Measurements from ENCODE around the gene TMEM204.
A peak's percentile ranks its signal among the peaks of the same experiment; 100 is the strongest.

TMEM204 gene

DNA sequence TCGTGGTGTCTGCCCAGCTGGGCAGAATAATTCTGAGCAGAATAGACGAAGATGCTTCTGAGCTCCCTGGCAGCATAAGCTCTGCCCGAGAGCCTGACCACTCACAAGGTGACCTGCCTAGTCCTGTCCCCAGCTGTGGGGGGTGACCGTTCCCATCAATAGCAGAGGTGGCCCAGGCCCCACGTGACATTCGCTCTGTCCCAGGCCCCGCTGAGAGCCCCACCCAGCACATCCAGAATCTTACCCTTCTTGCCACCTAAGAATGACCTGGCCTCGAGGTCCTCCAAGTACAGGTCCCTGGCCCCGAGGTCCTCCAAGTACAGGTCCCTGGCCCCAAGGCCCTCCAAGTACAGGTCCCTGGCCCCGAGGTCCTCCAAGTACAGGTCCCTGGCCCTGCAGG lies 695 bp upstream of the TMEM204 start:
- no peak overlapping the region for H3K4me3 ChIP-seq (ENCODE audit: low read depth, low read length)
- TF ChIP-seq, protein P1, sequence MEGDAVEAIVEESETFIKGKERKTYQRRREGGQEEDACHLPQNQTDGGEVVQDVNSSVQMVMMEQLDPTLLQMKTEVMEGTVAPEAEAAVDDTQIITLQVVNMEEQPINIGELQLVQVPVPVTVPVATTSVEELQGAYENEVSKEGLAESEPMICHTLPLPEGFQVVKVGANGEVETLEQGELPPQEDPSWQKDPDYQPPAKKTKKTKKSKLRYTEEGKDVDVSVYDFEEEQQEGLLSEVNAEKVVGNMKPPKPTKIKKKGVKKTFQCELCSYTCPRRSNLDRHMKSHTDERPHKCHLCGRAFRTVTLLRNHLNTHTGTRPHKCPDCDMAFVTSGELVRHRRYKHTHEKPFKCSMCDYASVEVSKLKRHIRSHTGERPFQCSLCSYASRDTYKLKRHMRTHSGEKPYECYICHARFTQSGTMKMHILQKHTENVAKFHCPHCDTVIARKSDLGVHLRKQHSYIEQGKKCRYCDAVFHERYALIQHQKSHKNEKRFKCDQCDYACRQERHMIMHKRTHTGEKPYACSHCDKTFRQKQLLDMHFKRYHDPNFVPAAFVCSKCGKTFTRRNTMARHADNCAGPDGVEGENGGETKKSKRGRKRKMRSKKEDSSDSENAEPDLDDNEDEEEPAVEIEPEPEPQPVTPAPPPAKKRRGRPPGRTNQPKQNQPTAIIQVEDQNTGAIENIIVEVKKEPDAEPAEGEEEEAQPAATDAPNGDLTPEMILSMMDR (IDR thresholded peaks at IDR 0.05; ENCODE audit: low read depth, low read length): no peak
- in situ Hi-C loops (cut with HindIII; ENCODE audit: low sequenced_read_pairs): no loop called here
- DNase-seq (ENCODE audit: low read depth, low spot score): no peak

DNA sequence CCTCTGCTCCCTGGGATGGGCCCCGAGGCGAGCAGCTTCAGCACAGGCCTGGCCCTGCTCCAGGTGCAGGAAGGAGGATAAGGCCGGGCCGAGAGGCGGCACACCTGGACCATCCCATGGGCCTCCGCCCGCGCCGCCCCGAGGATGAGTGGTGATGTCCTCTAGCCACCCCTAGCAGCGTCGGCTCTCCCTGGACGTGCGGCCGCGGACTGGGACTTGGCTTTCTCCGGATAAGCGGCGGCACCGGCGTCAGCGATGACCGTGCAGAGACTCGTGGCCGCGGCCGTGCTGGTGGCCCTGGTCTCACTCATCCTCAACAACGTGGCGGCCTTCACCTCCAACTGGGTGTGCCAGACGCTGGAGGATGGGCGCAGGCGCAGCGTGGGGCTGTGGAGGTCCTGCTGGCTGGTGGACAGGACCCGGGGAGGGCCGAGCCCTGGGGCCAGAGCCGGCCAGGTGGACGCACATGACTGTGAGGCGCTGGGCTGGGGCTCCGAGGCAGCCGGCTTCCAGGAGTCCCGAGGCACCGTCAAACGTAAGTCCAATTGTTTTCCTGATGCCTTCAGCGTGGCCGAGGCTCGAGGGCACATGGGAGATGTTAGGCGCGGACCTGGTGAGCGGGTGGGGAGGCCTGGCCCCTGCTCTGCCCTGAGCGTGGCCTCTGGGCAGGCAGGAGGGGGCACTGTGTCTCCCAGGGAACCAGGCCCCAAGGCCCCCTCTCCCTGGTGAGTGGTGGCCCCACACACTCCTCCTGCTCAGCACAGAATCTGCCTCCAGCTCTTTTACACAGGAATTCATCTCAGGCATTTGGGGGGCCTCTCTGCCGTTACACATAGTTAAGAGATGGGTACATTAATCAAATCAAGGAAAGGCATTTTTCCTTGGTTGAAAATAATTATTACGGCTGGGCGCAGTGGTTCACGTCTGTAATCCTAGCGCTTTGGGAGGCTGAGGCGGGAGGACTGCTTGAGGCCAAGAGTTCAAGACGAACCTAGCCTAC lies 855 bp downstream of the TMEM204 start:
- TF ChIP-seq, protein P1 (IDR thresholded peaks at IDR 0.05; ENCODE audit: low read depth, low read length): no peak
- in situ Hi-C loops (cut with HindIII; ENCODE audit: low sequenced_read_pairs): no loop called here
- DNase-seq (ENCODE audit: low read depth, low spot score): peak; percentile 4
- peak overlapping the region; percentile 42 for H3K4me3 ChIP-seq (ENCODE audit: low read depth, low read length)

DNA sequence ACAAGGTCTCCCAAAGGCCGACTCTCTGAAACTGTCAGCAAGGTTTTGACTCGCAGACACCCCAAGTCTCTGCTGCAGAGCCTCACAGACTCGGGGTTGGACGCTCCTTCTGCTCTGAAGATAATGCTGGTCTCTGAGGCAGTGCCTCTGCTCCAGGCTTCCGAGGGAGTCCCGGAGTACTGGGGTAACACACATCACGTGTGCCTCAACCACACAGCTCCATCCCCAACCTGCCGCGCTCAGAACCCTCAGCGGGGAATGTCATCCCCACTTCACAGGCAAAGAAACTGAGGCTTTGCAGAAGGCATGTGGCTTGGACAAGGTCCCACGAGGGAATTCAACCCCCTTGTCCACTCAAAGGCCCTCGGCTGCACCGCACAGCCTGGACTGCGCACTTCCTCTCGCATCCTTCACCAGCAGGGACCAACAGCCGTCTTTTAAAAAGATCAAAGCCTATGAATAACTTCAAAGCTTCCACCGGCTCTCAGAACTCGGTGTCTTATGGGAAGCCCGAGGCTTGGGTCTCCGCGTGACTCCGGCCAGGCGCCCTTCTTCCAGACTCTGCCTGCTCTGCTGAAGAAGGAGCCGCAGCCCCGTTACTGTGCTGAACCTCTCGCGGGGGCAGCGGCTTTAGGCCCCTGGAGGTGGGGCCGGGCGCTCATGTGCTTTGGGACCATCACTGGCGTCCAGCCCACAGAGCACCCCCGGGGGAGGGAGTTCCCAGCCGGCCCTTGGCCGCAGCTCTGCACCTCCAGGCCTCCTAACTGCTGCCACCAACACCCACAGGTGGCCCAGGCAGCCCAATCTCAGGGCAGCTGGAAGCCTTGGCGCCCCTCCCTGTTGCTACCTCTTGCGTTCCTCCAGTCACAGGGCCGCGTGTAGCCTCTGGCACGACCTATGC lies 2.2 kb downstream of the TMEM204 start:
- peak; percentile 26 for DNase-seq (ENCODE audit: low read depth, low spot score)
- peak overlapping the region; percentile 42 for H3K4me3 ChIP-seq (ENCODE audit: low read depth, low read length)
- in situ Hi-C loops (cut with HindIII; ENCODE audit: low sequenced_read_pairs): no loop called here
- TF ChIP-seq, protein P1 (IDR thresholded peaks at IDR 0.05; ENCODE audit: low read depth, low read length): no peak

DNA sequence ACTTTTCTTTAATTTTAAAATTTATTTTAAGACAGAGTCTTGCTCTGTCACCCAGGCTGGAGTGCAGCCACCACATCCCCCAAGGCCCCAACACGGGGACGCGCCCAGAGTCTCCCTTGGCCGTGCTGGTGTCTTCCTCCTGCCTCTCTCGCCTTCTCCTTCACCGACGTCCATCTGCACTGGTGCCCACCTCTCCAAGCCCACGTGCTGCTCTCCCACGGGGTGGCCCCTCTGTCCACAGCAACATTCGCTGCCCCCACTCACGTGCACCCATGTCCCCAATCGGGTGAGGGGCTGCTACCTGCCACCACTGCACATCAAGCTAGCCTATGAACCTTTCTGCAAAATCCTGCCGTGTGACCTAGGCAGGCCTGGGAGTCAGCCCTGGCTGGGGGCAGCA lies 3.1 kb downstream of the TMEM204 start:
- TF ChIP-seq, protein P1 (IDR thresholded peaks at IDR 0.05; ENCODE audit: low read depth, low read length): no peak
- DNase-seq (ENCODE audit: low read depth, low spot score): no peak
- H3K4me3 ChIP-seq (ENCODE audit: low read depth, low read length): no peak overlapping the region
- in situ Hi-C loops (cut with HindIII; ENCODE audit: low sequenced_read_pairs): no loop called here

DNA sequence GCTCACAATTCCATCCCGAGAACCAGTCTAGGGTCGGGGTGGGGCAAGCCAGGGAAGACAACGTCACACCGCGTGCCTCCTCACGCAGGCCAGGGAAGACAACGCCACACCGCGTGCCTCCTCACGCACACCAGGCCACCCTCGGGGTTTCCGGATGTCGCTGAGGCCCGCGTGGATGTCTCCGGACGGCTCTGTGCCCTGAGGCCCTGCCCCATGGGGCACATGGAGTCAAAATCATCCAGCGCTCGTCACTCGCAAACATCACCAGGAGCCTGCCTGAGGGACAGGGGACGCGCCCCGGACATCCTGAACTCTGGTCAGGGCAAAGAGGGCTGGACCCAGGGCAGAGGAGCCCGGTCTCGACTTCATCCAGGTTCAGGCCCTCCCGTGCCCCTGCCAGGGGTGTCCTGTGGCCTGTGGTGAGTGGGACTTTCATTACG lies 3.7 kb downstream of the TMEM204 start:
- in situ Hi-C loops (cut with HindIII; ENCODE audit: low sequenced_read_pairs): no loop called here
- H3K4me3 ChIP-seq (ENCODE audit: low read depth, low read length): no peak overlapping the region
- DNase-seq (ENCODE audit: low read depth, low spot score): no peak
- TF ChIP-seq, protein P1 (IDR thresholded peaks at IDR 0.05; ENCODE audit: low read depth, low read length): no peak

DNA sequence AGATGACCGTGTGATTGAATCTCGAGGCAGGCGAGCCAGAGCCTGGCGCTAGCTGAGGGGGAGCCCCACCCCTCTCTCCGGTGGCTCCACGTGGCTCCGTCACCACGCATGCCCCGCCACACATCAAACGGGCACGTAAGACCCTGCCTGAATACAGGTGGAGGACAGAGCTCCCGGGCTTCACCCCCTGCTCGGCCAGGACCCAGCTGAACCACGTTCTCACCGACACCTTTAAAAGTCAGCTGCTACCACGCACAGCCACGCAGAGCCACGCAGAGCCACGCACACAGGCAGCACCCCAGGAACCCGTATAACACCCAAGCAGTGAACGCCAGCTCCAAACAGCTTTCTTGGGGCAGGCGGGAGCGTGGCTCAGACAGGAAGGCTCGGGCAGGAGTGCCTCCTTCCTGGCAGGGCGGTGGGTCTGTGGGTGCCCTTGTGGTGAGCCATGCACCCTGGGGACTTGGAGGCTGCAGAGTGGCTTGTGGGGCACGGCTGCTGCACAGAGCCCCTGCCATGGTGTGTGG lies 4.4 kb downstream of the TMEM204 start:
- no peak overlapping the region for H3K4me3 ChIP-seq (ENCODE audit: low read depth, low read length)
- in situ Hi-C loops (cut with HindIII; ENCODE audit: low sequenced_read_pairs): no loop called here
- no peak for DNase-seq (ENCODE audit: low read depth, low spot score)

More for the DNA sequence above, 4.4 kb downstream of the TMEM204 start:
- TF ChIP-seq, protein P1 (IDR thresholded peaks at IDR 0.05; ENCODE audit: low read depth, low read length): no peak

All from astrocyte of the spinal cord (primary cell).